C4-2B (cell line): ENCODE results near the gene NFIB.

Source experiments
- ZFX ChIP-seq: fragments of 450-650 bp; IDR thresholded peaks from 2 replicates; pipeline ENCODE4 v1.6.1; 2017
- TF ChIP-seq, protein P1 (sequence below): fragments of 450-650 bp; conservative IDR thresholded peaks from 2 replicates; pipeline ENCODE4 v1.5.1; 2017; ENCODE audit warnings: mild to moderate bottlenecking

DNA sequence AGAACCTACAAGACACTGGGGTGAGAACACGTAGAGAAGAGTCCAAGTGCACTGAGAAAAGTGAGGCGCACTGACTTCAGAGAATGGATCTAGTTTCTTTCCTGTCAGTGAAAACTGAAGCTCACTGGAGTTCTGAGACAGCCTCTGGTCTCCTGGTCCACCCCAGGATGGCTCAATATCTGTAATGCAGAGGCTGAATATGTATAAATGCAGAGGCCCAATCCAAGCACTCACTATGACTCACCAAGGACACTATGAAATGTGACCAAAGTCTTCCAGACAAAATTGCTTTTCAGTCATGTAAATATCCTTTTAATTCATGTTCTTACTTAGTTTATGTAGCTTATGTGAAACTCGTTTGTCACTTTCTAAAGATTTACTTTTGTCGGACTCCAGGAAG is 53.8 kb downstream of the NFIB start:
- TF ChIP-seq ZFX, result no peak
- TF ChIP-seq, protein P1, sequence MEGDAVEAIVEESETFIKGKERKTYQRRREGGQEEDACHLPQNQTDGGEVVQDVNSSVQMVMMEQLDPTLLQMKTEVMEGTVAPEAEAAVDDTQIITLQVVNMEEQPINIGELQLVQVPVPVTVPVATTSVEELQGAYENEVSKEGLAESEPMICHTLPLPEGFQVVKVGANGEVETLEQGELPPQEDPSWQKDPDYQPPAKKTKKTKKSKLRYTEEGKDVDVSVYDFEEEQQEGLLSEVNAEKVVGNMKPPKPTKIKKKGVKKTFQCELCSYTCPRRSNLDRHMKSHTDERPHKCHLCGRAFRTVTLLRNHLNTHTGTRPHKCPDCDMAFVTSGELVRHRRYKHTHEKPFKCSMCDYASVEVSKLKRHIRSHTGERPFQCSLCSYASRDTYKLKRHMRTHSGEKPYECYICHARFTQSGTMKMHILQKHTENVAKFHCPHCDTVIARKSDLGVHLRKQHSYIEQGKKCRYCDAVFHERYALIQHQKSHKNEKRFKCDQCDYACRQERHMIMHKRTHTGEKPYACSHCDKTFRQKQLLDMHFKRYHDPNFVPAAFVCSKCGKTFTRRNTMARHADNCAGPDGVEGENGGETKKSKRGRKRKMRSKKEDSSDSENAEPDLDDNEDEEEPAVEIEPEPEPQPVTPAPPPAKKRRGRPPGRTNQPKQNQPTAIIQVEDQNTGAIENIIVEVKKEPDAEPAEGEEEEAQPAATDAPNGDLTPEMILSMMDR, result no peak
